Effector CD8-positive, alpha-beta T cell (primary cell): ENCODE measurements around the gene CALR.
"Not testable (repeated sequence)": the region's sequence is repeated elsewhere in the genome, so short reads cannot be mapped to it uniquely, and the experiment has no call there.

Experiments used
- DNase-seq: peaks from one replicate; lab custom pipeline; 2025; lab: John Stamatoyannopoulos, UW

Gene CALR

DNA sequence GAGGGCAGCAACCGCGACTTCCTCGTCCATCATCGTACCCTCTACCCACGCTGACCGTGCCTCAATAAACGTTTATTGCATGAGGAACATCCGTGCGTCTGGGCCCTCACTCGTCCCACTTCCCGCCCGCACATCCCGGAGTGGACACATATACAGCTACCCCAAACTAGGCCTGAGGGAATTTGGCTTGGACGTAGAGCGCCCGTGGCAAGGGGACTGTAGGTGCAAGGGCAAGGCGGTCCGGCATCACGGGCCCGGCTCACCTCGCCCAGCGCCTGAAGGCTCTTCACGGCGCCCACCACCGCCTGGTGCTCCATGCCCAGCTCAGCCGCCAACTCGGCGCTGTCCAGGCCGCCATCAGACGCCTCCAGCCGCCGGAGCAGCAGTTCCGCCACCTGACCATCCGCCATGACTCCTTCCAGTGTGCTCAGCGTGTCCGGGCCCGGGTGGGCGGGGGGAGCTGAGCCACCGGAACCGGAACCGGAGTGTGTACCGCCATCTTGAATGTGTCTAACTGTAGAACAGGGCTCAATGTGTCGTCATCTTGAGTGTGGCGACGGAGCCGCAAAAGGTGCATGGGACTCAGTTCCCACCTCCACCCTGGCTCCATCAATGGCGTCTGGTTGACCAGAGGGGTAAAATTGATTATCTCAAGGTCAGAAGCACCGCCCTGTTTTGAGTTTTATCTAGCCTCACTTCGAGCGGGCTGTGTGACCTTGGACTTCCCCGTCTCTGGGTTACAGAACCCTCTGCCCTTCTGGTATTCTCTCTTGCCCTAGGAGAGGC is 4.9 kb upstream of the CALR start, which contains the start of gene FARSA:
Gene FARSA (minus strand): TSS at position 425 of the 786 bp plus-strand sequence. CDS start 15 bp downstream, at position 410.
- DNase-seq: peak; percentile 79

DNA sequence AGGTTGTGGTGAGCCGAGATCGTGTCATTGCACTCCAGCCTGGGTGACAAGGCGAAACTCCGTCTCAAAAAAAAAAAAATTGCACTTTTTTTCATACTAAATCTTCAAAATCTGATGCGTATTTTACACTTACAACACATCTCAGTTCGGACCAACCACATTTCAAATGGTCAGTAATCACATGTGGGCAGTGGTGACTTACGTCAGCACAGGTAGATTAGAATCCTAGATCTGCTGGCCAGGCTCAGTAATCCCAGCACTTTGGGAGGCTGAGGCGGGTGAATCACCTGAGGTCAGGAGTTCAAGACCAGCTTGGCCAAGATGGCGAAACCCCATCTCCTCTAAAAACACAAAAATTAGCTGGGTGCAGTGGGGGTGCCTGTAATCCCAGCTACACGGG is 3.3 kb upstream of the CALR start:
- no peak for DNase-seq

DNA sequence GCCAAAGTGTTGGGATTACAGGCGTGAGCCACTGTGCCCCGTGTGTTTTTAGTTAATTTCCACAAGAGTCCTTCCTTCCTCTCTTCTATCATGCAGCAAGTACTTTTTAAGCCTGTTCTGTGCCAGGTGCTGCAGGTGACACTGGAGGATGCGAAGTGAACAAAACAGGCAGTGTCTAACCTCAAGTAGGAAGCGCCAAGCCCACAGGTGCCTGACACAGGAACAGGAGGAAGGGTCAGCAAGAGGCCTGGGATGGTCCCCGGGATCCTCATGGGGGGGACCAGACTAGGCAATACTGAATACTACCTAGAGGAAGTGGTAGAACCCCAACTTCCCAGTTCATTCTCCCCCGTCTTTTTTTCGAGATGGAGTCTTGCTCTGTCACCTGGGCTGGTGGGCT is 1.8 kb upstream of the CALR start:
- DNase-seq: no peak

DNA sequence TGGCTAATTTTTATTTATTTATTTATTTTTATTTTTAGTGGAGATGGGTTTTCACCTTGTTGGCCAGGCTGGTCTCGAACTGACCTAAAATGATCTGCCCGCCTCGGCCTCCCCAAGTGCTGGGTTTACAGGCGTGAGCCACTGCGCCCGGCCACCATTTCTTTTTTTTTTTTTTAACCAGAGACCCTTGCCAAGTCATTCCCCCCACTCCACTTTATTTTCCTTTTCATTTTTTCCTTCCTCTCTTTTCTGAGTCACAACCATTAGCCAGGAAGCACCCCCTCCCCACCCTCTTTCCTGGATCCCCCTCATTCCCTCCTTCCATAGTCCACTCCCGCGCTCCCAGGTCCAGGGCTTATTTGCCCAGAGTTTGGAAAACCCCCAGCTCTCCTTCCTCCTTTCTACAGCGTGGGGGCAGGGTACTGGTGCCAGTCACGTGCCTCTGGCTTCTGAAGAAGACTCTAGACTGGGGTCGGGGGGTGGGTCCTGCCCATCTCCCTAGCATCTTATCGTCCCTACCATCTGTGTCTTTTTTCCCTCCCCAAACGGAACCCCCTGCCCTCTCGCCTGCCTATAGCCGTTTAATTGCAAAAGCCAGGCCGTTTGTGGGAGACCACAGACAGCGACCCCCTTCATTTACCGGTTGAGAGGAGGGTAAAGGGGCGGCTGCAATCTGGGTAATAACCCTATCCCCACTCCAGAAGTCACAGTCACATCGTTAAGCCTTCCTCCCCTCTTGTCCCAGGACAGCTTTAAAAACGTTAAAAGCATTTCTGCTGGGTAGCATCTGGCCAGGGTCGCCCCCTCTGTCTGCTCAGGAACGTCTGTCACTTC is 1.1 kb upstream of the CALR start:
- no peak for DNase-seq

DNA sequence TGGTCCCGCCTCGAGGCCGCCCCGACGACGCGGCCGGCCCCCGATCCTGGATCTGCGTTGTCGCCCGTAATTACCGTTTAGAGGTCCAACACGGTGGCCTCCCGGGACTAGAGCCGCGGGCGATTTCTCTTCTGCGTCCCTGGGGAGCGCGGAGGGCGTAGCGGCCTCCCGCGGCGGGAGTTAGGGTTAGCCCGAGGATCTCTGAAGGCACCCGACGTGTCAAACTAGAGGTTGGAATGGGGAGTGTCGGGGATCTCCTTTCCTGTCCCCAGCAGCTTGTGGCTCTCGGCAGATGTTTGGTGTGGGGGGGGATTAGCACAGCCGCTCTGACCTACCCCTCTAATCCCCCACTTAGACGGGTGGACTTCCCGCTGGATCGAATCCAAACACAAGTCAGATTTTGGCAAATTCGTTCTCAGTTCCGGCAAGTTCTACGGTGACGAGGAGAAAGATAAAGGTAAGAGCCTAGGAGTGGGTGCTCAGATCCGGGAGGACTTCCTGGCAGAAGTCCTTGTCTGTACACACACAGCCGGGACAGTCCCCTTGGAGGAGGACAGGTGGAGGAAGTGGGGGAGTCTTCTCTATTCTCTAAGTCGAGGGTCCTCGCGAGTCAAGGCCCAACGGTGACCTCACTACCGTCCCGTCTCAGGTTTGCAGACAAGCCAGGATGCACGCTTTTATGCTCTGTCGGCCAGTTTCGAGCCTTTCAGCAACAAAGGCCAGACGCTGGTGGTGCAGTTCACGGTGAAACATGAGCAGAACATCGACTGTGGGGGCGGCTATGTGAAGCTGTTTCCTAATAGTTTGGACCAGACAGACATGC is 581 bp downstream of the CALR start:
- DNase-seq: no peak

DNA sequence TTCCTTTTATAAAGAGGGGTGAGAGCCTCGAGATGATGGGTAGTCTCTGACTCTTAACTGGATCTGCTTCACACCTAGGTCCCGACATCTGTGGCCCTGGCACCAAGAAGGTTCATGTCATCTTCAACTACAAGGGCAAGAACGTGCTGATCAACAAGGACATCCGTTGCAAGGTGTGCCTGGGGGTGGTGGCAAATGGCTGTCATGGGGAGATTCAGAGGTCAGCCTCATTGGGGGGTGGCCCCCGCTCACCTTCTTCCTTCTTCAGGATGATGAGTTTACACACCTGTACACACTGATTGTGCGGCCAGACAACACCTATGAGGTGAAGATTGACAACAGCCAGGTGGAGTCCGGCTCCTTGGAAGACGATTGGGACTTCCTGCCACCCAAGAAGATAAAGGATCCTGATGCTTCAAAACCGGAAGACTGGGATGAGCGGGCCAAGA is 1.6 kb downstream of the CALR start:
- DNase-seq: no peak

DNA sequence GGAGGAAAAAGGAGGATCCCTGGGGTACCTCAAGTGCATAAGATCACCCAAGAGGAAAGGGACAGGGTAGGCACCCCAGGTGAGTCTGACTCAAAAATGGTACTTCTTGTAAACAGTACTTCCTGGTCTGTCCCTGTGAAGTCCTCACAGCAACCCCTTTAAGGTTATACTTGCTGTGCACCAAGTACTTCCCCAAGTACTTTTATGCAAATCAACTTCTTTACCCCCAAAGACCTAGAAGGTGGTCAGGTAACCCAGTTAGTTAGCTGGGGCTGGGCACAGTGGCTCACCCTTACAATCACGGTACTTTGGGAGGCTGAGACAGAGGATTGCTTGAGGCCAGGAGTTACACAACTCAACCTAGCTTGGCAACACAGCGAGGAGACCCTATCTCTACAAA is 2.5 kb downstream of the CALR start:
- DNase-seq: no peak

DNA sequence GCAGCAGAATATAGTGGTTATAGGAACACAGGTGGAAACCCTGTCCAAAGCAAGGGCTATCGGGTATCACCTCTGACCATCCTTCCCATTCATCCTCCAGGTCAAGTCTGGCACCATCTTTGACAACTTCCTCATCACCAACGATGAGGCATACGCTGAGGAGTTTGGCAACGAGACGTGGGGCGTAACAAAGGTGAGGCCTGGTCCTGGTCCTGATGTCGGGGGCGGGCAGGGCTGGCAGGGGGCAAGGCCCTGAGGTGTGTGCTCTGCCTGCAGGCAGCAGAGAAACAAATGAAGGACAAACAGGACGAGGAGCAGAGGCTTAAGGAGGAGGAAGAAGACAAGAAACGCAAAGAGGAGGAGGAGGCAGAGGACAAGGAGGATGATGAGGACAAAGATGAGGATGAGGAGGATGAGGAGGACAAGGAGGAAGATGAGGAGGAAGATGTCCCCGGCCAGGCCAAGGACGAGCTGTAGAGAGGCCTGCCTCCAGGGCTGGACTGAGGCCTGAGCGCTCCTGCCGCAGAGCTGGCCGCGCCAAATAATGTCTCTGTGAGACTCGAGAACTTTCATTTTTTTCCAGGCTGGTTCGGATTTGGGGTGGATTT is 5.1 kb downstream of the CALR start:
- no peak for DNase-seq

DNA sequence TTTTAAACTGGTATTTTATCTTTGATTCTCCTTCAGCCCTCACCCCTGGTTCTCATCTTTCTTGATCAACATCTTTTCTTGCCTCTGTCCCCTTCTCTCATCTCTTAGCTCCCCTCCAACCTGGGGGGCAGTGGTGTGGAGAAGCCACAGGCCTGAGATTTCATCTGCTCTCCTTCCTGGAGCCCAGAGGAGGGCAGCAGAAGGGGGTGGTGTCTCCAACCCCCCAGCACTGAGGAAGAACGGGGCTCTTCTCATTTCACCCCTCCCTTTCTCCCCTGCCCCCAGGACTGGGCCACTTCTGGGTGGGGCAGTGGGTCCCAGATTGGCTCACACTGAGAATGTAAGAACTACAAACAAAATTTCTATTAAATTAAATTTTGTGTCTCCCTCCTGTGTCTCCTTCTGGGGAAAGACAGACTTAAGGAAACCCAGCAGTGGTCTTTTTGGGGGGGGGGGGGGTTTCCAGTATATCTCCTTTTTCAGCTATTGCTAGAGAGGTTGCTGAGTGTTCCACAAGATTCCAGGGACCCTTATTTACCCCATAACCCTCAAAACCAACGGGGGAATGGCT is 5.8 kb downstream of the CALR start:
- no peak for DNase-seq

DNA sequence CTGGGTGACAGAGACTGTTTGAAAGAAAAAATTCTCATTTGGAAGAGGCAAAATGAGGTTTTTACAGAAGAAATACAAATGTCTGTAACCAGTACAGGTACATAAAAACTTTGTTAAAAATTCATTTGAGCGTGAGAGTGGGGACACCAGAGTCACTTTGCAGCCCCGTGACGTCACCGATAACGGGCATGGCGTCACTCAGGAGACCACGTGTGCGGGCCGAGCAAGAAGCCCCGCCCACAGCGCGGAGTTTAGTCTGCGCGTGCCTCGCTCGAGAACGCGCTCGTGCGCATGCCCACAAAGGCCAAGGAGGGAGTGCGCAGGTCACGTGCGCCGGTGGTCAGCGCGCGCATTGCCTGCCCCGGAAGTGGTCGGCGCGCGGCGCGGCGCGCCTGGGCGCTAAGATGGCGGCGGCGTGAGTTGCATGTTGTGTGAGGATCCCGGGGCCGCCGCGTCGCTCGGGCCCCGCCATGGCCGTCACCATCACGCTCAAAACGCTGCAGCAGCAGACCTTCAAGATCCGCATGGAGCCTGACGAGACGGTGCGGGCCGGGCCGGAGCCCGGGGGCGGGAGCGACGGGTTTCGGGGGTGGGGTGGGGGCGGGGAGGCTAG is 7.2 kb downstream of the CALR start, which contains the start of gene RAD23A:
Gene RAD23A (plus strand): TSS at position 384 of the 613 bp plus-strand sequence. CDS start 87 bp downstream, at position 471.
- DNase-seq: peak; percentile 98

DNA sequence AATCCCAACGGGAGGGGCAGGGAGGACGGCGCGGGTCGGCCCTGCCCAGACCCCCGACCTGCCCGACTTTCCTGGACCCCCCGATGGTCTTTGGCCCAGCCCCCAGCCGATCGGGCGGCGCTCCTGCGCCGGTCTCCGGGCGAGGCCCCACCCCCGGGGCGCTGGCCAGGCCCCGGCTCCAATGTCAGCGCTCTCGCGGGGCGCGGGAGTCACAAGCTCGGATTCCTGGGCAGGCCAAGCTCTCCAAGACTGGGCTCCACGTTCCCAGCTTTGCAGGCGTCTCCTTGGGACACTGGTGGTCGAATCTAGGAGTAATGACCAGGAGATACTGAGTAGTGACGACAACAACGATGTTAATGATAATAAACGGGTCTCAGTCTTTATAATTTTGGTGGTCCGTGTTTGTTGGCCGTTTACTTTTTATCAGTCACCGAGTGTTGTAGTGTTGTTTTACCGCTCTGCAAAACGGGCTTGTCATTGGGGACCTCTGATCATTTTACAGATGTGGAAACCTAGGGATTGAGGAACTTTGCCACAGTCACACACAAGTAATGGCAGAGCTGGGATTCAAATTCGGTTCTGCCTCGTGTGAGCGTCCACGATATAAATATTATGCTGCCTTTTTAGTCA is 7.8 kb downstream of the CALR start:
- DNase-seq: peak; percentile 34

DNA sequence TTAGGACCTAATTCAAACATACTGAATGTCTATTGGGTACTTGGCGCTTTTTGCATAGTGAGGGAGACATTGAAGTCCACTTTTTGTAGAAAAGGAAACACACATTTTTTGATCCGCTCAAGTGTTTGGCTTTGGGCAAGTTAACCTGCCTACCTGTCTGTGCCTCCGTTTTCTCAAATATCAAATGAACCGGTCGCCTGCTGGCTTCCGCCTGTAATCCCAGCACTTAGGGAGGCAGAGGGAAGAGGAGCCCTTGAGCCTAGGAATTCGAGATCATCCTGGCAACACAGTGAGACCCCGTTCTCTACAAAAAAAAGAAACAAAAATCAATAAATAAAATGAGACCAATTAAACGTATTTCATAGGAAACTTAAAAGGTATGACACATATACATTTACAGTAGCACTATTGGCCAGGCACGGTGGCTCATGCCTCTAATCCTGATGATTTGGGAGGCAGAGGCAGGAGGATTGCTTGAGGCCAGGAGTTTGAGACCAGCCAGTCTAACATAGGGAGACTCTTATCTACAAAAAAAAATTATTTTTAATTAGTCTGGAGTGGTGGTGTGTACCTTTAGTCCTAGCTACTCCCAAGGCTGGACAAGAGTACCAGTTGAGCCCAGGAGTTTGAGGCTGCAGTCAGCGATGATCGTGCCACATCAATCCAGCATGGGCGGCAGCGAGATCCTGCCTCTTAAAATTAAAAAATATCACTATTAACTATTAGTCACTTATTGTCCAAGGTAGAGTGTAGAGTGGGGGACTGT is 8.5 kb downstream of the CALR start:
- no peak for DNase-seq

DNA sequence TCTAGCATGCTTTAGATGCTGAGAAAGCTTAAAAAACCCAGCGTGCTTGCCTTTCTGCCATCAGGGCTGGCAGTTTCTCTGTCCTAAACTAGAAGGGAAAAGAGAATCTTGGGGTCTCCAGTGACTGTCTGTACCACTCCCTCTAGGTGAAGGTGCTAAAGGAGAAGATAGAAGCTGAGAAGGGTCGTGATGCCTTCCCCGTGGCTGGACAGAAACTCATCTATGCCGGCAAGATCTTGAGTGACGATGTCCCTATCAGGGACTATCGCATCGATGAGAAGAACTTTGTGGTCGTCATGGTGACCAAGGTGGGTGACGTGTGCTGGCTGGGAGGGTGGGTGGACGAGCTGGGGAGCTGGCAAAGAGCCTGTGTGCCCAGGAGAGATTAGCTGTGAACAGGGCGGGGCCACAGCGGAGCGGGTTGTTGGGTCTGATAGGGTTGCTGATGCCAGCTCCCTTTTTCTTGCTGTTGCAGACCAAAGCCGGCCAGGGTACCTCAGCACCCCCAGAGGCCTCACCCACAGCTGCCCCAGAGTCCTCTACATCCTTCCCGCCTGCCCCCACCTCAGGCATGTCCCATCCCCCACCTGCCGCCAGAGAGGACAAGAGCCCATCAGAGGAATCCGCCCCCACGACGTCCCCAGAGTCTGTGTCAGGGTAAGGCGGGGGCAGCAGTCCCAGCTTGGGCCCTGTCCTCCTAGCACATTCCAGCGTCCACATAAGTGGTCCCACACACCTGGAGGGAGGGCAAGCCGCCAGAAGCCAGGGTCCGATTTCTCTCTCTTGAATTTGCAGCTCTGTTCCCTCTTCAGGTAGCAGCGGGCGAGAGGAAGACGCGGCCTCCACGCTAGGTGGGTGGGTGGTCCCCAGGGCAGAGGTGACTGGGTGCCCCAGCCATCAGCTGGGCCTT is 9.5 kb downstream of the CALR start:
- DNase-seq: no peak

DNA sequence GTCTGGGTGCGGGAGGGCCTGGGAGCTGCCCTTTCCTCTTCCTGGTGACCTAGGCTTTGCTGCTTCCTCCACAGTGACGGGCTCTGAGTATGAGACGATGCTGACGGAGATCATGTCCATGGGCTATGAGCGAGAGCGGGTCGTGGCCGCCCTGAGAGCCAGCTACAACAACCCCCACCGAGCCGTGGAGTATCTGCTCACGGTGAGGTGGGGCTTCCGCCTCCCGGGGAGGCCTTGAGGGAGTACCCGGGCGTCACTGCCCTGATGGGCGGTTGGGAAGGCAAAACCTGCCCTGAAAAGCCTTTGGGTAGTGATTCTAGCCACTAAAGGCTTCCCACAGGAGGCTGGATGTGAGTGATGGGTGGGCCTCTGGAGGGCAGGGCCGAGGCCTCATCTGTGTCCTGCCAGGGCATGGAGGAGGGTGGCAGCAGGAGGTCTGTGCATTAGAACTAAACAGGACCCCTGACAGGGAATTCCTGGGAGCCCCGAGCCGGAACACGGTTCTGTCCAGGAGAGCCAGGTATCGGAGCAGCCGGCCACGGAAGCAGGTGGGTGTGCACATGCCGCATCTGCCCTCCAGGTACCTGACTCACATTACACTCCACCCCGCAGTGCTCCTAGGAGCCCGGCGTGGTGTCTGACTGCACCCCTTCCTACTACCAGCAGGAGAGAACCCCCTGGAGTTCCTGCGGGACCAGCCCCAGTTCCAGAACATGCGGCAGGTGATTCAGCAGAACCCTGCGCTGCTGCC is 10.4 kb downstream of the CALR start:
- DNase-seq: no peak

DNA sequence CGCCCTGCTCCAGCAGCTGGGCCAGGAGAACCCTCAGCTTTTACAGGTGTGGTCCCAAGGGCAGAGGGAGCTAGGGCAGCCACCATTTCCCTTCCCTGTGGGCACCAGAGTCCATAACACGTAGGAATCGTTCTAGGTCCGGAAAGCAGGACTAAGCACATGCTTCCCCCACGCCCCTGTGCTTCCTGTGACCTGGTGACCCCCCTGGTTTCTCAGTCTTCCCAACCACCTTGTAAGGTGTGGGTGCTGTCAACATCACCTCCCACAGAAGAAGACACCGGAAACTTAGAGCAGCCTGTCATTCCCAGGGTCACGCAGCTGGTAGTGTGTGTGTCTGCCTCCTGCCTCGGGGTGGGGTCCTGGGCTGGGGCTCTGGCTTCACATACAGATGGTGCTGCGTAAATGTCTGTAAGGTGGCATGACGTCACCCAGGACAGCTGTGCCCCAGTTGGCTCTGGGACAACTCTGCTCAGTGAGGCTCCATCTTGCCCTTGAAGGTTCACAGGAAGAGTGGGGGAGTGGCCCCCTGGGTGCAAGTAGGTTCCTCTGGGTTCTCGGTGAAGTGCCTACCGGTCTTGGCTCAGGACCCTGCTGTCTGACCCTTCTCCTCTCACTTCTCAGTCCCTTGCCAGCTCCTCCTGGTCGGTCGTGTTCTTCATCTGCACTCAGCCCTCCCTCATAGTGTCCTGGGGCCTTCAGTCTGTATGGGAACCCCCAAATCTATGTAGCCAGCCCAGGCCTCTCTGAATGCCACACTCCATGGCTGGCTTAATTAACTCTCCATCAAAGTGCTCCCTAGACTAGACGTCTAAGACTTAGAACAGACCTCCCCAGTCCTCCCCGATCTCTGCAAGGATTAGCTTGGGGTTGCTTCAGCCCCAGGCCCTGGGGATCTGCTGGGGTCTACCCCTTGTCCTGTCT is 11.2 kb downstream of the CALR start:
- no peak for DNase-seq

DNA sequence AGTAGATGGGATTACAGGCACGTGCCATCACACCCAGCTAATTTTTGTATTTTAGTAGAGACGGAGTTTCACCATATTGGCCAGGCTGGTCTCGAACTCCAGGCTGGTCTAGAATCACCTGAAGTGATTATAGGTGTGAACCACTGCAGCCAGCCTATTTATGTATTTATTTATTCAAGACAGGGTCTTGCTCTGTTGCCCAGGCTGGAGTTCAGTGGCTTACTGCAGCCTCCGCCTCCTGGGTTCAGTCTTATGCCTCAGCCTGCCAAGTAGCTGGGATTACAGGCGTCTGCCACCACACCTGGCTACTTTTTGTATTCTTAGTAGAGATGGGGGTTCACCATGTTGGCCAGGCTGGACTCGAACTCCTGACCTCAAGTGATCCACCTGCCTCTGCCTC is 13.6 kb downstream of the CALR start:
- not testable (repeated sequence) for DNase-seq
